OCI-LY3 (cell line): ENCODE data around the gene MAP6D1.

ENCODE experiments used
- EZH2phosphoT487 ChIP-seq: fragments of 200-600 bp; shearing (Covaris generic); IDR thresholded peaks from 2 replicates; pipeline ENCODE4 v1.6.1; 2018; ENCODE audit warnings: antibody characterized with exemption, mixed run types, low read depth
- TF ChIP-seq, protein P1 (sequence below): fragments of 200-600, 300-600 bp; sonication (generic); IDR thresholded peaks from 2 replicates; pipeline ENCODE4 v1.5.1; 2014; ENCODE audit warnings: antibody characterized with exemption, low read length, low read depth

DNA sequence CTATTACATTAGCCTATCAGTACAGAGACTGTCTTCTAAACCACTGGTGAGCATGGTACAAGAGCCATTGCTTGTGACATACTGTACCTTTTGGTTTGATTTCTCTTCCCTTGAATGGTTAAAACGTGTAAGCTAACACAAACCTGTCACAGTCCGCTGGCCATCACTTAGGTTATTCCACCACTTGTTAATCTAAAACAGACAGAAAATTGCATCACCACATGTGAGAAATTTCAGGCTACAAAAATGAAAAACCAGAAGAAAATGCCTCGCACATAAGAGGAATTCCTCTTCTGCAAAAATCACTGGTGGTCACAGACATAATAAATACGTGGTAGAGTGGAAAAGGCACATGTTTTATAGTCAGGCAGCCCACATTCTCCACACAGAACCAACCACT, 37.2 kb upstream of the MAP6D1 start:
- TF ChIP-seq, protein P1, sequence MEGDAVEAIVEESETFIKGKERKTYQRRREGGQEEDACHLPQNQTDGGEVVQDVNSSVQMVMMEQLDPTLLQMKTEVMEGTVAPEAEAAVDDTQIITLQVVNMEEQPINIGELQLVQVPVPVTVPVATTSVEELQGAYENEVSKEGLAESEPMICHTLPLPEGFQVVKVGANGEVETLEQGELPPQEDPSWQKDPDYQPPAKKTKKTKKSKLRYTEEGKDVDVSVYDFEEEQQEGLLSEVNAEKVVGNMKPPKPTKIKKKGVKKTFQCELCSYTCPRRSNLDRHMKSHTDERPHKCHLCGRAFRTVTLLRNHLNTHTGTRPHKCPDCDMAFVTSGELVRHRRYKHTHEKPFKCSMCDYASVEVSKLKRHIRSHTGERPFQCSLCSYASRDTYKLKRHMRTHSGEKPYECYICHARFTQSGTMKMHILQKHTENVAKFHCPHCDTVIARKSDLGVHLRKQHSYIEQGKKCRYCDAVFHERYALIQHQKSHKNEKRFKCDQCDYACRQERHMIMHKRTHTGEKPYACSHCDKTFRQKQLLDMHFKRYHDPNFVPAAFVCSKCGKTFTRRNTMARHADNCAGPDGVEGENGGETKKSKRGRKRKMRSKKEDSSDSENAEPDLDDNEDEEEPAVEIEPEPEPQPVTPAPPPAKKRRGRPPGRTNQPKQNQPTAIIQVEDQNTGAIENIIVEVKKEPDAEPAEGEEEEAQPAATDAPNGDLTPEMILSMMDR = no peak
- no peak for TF ChIP-seq EZH2phosphoT487
